T-helper 2 cell (primary cell): ENCODE results near the gene CDH23.

Source experiments
- DNase-seq, 5 experiments: peaks; one replicate each; pipeline versions ENCODE4 v3.0.0 to v3.0.0-alpha.2; 2012 to 2022

CDH23 gene

DNA sequence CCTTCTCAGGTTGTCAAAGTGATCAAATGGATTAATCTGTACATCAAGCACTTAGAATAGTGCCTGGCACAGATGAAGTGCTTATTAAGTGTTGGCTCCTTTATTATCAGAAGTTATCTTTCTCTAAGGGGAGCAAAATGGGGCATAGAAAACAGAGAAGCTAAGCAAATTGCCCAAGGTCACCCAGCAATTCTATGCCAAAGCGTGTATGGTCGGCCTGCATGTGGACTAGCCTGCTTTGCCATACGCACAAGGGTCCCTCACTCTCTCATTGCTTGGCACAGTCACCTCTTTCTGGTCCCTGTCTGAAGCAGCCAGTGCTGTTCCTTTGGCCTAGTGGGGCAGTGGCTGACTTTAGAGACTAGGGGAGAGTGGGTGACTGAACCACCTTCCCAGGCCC, 45.3 kb downstream of the CDH23 start:
- DNase-seq: no peak

DNA sequence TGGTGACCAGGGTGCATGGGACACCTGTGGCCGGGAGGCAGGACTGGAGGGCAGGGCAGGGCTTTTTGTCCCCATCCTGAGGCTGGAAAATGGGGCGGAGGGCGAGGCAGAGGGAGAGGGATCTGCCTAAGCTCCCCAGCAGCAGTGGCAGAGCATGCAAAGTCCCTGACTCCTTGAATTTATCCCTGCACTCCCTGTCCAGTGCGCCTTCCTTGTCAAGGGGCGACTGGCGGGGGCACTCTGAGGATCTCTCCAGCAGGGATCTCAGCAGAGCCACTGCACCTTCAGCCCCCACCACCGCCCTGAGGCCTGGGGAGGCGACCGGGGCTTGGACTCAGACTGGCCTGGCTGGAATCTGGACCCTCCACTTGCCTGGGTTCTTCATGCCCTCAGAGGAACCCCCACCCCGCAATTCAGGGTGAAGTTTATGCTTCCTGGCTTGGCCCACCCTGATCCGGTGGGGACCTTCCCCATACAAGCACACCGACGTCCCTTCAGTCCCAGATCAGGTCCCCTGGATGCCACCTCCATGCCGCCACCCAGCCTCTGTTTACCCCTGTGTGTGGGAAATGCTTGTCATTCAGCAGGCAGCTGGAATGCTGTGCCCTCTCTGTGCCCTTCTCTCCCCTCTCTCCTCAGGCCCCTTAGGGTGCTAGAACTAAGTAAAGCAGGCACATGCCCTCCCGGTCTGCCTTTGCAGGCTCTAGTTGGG, 46.3 kb downstream of the CDH23 start:
- DNase-seq: no peak

DNA sequence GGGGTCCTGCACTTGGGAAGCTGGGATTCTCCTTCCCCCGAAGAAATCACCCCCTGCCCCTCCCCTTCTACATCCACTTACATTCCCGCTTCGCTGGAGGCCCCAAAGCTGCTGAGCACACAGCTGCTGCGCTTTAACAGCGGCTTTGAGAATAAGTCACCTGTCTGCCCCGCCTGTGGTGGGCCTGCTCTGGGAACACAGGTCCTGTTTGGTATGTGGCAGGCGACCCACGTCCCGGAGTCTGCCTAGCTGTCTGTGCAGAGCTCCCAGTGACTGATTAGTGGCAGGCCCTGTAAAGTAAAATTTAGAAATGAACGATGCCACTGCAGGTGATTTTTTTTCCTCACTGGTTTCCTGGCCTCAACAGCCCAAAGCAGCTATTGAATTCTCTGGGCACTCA, 47.0 kb downstream of the CDH23 start:
- DNase-seq: no peak

DNA sequence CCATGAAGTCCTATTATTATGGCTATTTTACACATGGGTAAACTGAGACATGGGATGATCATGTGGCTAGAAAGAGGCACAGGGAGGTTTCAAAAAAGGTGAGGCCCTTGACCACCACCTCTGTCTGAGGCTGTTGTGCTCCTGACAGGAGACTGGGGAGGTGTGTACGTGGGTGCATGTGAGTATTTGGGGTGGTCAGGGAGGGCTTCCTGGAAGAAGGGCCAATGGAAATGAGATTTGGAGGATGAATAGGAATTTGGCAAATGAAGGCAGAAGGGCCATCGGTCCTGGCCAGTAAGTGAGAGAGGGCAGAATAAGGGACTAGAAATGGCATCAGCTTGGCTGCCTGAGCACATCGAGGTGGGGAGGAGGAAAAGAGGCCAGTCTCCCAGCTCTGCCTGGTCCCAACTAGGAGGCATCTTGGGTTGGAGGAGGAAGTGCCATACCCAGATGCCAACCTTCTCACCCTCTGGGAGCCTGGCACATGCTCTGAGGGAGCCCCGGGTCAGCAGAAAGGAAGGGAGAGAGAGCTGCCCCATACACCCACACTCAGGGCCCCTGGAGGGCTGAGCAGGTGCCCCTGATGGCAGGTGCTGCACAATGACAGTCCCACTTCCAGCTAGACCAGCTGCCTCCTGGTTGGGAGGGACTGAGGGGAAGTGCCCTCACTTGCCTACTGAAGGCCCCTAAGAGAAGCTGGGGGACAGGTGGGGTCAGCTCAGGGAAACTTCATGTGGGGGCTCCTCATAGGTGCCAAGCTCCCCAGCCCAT, 47.7 kb downstream of the CDH23 start:
- no peak for DNase-seq

DNA sequence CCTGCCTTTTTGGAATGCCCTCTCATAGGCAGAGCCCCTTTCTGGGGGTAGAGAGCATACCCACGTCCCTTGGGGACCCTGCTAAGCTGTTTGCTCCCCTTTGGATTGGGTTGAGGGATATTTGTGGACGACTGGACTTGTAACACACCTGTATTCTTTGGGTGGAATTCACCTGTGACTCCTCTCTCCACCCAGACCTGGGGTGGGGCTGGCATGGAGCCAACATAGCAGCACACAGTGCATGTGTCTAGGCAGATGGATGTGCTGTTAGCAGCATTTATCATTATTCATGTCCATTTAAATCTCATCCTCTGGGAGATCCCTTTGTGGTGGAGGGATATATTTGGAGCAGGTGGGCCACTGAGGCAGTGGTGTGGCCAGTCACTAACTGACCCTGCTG, 51.0 kb downstream of the CDH23 start:
- no peak for DNase-seq

DNA sequence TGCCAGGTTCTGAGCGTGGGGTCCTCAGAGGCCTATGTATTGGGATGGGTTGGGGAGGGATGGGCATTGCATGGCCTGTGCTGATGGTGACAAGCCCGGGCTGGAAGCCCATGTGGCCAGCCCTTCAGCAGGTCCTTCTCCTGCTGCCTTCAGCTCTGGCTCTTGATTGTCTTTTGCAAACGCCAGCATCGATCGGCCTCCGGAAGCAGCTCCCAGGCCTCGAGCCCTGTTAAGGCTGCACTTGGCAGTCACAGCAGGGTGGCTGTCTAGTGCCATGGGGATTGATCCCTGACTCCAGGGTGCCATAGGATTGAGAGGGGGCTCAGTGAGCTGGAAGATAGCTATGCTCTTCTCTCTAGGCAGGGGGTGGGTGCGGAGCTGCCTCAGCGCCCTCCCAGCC, 51.4 kb downstream of the CDH23 start:
- DNase-seq: no peak

DNA sequence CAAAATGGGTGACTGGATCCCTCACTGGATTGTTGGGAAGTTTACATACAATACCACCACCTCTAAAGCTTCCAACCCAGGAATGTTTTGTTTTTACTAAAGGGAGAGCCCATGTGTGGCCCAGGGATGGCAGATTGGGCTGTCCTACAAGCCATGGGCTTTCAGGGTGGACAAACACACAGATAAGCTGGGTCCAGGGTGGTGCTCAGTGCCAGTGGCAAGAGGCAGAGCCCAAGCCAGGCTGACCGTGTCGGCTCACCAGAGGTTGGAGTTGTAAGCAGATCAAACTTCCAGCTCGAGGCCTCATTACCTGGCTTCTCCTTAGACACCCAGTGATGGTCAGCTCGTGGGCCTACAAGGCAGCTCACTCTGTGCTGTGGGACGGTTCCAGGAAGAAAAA, 52.3 kb downstream of the CDH23 start:
- DNase-seq: no peak

DNA sequence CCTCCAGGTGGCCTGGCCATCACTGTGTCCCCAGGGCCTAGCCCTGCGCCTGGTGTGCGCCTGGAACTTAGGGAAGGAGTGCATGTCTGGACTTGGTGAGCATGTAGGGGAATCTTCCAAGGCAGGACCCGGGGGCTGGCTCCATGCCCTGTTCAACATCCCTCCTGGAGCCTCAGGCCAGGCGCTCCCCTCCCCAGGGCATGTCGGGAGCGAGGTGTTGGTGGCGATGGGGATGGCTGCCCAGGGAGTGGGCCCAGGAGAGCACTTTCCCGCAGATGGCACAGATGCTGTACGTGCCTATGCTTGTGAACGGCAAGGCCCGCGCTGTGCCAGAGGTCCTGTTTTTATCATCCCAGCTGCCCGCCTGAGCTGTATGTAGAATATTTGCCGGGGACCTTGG, 55.0 kb downstream of the CDH23 start:
- no peak for DNase-seq

DNA sequence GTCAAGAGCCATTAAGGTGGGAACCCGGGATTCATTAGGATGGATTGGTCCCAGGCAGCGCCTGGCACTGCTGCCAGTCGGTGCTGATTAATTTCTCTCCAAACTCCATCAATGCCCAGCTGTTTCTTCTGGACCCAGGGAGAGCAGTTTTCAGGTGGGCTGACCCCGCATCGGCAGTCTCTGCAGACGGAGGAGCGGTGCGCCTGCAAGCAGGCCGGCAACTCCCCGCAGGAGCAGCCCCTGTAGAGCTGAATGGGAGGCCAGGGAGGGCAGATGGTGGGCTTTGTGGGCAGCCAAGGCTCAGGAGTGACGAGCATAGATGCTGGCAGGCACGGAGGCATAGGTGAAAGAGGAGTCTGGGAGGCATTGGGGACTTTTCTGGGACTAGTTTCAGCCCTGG, 56.5 kb downstream of the CDH23 start:
- DNase-seq: no peak

DNA sequence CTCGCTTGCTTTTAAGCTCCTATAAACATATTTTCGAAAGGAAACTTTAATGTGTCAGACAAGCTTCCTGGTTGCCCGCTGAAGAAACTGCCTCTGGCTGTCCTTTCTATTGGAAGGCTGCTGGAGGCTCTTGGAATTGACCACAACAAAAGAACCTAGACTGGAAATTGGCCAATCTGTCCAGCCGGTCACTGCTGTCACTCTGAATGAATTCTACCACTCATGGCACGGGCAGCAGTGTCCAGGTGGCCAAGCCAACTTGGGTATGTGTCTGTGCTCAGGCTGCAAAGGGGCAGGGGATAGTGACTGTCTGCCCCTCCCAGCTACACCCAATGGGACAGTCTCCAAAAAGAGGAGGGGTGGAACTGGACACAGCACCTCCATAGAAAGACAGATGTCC, 57.6 kb downstream of the CDH23 start:
- DNase-seq: no peak

DNA sequence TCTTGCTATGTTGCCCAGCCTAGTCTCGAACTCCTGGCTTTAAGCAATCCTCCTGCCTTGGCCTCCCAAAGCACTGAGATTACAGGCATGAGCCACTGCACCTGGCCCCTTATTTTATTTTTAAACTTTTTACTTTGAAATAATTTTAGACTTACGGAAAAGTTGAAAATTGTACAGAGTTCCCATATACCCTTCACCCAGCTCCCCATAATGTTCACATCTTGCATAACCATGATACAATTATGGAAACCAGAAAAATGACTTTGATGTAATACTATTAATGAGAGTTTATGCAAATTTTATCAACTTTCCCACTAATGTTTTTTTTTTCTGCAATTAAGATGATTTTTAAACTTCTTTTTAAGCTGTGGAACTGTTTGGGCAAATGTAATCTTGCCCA, 58.3 kb downstream of the CDH23 start:
- DNase-seq: no peak

DNA sequence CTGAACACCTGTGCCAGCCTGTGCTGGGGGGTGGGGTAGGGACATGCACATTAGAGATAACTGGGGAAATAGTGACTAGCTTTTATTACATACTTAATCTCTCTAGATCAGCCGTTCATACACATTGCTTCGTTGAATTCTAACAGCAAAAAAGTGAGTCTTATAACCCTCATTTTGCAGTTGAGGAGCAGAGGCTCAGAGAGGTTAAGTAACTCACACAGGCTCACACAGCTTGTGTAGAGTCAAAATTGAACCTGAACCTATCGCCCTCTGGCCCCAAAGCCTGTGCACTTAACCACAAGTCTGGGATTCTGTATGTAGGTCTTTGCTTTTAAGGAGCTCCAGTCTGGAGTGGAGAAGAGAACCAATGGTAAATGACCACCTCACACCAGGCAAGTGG, 59.9 kb downstream of the CDH23 start:
- DNase-seq: no peak

DNA sequence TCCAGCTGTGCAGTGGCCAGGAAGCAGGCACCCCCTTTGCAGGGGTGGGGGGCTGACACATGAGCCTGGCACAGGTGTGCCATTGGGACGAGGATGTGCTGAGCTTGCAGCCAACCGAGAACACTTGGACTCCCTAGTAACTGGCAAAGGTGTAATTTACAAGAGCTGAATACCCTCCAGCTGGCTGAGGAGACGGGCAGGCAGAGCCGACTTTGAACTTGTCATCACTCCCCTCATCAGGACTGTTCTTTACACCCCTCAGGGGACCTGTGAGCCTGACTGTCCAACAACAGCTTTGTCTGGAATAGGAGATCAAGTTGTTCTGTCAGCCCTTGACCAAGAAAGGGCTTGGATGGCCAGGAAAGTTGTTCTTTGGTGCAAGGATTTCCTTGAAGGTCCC, 61.2 kb downstream of the CDH23 start:
- no peak for DNase-seq

DNA sequence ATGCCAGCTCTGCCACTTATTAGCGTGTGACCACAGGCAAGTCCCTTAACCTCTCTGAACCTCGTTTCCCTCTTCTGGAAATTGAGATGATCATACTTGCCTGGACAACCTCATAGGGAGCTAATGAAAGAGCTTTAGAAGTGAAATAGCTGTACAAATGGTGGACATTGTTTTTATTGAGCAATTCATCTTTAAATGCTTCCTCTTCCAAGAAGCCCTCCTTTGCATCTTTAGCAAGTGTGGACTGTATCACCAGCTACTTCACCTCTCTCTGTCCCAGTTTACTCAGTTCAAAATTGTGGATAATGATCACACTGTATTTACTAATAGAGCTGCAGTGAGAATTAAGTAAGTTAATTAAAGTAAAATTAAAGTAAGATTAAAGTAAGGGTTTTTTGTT, 61.7 kb downstream of the CDH23 start:
- no peak for DNase-seq

DNA sequence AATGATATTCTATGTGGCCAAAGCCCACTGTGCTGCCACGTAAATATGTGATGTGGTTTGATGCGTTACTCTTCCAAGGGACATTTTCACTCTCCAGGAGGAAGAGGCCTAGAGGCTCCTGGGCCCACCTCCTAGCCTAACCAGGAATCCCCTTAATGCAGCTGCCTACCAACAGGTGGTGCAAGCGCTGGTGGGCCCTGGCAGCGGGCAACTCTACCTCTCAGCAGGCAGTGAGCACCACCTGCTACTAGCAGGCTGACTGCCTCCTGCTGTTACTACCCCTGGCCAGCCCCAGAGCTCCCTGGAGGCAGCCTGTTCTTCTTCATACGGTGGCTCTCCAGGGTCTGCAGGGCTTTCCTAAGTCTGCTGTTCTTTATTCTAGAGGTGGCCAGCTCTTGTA, 62.8 kb downstream of the CDH23 start:
- DNase-seq: no peak

DNA sequence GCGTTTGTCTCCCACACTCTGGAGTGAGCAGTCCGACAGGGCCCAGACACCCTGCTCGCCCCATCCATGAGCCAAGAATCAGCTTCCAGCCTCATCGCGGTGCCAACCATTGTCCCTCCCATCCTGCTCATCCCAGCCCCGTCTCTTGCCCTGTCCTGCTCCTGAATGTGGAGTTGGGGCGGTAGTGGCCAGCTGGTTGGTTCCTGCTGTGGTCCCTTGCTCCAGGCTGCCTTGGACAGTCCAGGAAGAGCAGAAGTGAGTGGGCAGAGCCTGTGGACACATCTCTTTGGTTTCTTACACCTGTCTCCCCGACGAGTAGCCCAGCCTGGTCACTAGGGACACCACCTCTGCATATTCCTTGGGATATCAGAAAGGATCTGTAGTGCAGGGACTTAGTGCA, 63.9 kb downstream of the CDH23 start:
- DNase-seq: no peak

DNA sequence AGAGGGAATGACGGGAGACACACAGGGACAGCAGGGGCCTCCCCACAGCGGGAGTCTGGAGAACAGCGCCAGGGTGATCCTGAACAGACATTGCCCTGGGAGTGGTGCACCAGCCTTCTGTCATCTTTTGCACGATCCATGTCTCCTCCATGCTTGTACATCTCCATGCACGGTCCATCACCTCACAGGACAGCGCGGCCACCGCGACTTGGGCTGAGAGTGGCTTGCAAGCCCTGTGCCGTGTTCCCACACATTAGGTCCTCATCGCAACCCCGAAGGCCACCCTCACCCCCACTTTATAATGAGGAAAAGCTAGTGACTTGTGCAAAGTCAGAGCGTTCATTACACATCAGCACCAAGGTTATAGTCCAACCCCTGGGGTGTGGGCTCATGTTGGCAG, 64.7 kb downstream of the CDH23 start:
- no peak for DNase-seq

DNA sequence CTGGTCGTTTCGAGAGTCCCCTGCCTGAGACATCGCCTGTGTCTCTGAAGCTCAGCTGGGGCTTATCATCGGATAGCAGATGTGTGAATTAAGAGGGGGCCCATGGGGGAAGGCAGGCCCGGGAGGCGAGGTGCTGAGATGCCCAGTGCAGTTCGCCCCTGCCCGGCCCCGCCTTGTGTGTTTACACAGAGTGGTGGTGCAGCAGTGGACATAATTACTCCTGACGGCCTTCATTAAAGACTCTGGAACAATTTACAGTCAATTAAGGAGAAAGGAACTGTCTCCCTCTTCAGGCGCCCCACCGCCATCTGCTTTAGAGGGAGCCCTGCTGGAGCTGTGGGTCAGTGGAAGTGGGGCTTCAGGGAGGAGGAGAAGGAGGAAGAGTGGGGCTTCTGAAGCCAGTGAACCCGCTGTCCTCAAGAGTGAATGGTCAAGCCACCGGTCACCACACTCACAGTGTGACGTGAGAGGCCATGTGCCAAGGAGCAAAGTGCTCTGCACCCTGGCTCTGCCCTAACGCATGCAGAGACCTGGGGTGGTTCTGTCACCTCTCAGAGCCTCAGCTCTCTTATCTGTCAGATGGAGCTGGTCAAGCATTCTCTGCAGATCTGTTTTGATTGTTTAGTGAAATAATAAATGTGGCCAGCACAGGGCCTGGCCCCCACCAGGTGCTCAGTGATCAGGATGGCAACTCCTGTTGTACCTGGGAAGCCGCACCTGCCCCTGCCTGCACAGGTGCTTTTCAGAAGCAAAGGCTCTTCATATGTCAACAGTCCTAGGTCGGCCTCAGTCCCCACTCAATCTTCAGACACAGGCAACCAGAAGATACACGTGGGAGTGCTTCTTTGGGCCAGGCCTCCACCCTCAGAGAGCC, 65.6 kb downstream of the CDH23 start:
- no peak for DNase-seq

DNA sequence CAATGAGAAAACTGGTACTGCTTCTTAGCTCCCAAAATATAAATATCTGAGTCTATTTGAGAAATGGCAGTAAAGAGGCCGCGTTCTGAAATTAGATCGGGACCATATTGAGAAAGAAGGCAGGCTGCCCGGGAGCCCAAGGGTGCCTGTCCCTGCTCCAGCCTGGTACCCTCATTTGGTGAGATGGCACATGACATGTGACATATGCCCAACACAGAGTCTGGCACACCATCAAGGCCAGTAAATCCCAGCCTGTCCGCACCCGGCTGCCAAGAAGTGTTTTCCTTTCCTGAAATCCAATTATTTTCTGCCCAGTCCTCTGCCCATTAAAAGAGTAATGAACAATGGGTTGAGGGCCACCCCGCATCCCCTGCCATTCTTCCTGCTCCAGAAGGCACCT, 66.4 kb downstream of the CDH23 start:
- DNase-seq: no peak

DNA sequence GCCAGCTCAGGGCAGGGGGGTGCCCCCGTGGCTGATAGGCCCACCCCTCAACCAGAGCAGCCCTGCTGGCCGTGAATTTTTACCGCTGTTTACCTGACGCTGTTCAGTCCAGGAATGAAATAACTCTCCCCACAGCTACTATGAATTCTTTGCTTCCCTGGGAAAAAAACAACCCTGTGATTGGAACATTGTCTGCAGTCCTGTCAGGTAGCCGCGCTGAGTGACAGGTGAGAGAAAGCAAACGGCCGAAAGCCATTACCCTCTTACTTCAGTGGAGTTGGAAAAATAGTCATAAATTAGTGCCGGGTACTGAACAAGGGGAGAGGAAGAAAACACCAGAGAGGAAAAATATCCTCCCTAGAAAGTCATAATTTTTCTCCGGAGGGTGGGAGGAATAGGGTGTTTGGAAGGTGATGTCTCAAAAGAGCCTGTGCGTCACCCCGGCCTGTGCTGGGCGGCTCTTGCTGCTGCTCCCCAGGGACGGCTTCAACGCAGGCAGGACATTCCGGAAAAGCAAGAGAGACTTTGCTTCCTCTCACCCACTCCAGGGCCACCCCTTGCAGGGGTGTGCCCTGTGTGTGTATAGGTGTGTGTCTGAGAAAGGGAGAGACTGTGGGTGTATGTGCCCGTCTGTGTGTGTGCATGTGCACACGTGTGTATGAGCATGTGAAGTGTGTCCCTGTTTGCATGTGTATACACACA, 69.0 kb downstream of the CDH23 start:
- no peak for DNase-seq

DNA sequence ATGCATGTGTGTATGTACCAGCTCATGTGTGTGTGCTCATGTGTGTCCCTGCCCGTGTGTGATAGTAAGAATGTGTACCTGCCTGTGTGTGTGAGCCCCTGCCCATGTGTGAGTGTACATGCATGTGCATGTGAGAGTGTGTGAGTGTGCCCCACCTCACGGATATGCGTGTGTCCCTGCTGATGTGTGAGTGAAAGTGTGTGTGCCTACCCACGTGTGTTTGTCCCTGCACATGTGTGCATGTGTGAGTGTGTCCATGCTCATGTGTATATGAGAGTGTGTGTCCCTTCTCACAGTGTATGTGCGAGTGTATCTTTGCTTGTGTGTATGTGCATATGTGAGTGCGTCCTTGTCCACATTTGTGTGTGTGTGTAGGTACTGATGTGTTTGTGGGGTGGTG, 69.6 kb downstream of the CDH23 start:
- no peak for DNase-seq

DNA sequence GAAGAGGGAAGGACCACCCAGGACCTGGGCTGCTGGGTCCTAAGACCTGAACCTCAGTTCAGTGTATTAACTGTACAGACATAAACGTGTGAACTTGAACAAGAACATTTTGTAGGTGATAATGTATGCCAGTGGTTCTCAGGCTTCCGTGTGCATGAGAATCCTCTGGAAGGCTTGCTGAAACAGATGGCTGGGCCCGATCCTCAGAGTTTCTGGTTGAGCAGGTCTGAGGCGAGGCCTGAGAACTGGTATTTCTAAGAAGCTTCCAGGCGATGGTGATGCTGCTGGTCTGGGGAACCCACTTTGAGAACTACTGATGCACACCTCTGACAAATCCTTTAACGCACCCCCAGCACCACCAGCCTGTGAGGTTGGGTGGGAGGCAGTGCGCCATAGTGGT, 70.4 kb downstream of the CDH23 start:
- DNase-seq: no peak
